Fibroblast of villous mesenchyme (primary cell): Measurements from ENCODE around the gene MUTYH. TPM values are rescaled to one million over a fixed set of nuclear protein-coding genes. Genes with fewer than 3 reads are reported as not detected.
"Not testable (repeated sequence)": the region's sequence is repeated elsewhere in the genome, so short reads cannot be mapped to it uniquely, and the experiment has no call there.

Experiments used
- DNase-seq: peaks from one replicate; pipeline ENCODE4 v3.0.0-alpha.2; 2010; ENCODE audit warnings: low read depth
- H3K4me3 ChIP-seq: 2 replicates; pipeline ENCODE4 v1.5.1; 2011; ENCODE audit warnings: low read depth, mild to moderate bottlenecking, low read length
- total RNA-seq: library from RNA; depleted of rRNA; stranded (reverse); fragments of >200 nt; gene quantifications from 2 replicates; pipeline ENCODE4 v1.2.3, GENCODE V29; 2012
- TF ChIP-seq, protein P1 (sequence below): IDR thresholded peaks from 2 replicates; pipeline ENCODE4 v1.5.1; 2012; ENCODE audit warnings: low read depth, mild to moderate bottlenecking, low read length; ENCODE audit not compliant: insufficient read depth

MUTYH gene
- total RNA-seq: 9.3 and 15.1 TPM in 2 replicates

DNA sequence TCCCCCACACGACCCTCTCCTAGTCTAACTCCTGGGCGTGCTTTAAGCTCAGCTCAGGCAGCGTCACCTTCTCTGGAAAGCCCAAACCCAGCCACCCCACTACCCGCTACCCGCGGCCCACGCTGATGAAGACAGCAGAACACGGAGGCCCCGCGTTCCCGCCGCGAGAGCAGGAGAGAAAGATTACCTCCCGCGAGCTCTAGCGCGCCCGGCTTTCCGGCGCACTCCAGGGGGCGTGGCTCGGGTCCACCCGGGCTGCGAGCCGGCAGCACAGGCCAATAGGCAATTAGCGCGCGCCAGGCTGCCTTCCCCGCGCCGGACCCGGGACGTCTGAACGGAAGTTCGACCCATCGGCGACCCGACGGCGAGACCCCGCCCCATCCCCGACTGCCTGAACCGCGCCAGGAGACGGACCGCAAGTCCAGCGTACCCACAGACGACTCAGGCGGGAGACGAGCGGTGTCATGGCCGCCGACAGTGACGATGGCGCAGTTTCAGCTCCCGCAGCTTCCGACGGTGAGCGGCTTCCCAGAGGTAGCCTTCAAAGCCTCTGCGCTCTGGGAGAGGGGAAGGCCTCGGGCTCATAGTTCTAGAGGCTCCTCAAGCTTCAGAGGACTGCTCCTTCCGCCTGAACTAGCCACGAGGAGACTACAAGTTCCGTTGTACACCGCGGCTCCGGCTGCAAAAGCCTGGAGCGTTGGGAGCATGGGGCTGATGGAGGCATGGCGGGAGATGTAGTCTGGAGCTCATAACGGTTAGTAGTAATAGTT lies at the start of gene MUTYH, which contains the start of gene TOE1:
MUTYH (minus strand) TSS at position 652 of the 770 bp plus-strand sequence. CDS start 5,935 bp downstream, outside the sequence.
TOE1 (plus strand) TSS at position 382 of the 770 bp plus-strand sequence; CDS start at position 465, 83 bp downstream.
- TF ChIP-seq, protein P1, sequence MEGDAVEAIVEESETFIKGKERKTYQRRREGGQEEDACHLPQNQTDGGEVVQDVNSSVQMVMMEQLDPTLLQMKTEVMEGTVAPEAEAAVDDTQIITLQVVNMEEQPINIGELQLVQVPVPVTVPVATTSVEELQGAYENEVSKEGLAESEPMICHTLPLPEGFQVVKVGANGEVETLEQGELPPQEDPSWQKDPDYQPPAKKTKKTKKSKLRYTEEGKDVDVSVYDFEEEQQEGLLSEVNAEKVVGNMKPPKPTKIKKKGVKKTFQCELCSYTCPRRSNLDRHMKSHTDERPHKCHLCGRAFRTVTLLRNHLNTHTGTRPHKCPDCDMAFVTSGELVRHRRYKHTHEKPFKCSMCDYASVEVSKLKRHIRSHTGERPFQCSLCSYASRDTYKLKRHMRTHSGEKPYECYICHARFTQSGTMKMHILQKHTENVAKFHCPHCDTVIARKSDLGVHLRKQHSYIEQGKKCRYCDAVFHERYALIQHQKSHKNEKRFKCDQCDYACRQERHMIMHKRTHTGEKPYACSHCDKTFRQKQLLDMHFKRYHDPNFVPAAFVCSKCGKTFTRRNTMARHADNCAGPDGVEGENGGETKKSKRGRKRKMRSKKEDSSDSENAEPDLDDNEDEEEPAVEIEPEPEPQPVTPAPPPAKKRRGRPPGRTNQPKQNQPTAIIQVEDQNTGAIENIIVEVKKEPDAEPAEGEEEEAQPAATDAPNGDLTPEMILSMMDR: no peak
- H3K4me3 ChIP-seq: peak within 1 kb of the TSS; percentile 93
- DNase-seq: peak; percentile 91

DNA sequence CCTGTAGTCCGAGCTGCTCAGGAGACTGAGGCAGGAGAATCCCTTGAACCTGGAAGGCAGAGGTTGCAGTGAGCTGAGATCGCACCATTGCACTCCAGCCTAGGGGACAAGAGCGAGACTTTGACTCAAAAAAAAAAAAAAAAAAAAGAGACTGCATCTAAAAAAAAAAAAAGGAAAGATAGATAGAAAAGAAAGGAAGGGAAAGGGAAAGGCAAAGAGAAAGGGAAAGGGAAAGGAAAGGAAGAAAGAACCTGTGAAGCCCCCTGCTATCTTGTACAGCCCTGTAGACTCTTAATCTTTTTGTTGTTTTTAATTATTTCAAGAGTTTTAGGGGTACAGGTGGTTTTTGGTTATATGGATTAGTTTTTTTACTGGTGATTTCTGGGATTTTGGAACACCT lies 46.0 kb upstream of the MUTYH start:
- no peak overlapping the region for H3K4me3 ChIP-seq
- TF ChIP-seq, protein P1: no peak
- DNase-seq: no peak

DNA sequence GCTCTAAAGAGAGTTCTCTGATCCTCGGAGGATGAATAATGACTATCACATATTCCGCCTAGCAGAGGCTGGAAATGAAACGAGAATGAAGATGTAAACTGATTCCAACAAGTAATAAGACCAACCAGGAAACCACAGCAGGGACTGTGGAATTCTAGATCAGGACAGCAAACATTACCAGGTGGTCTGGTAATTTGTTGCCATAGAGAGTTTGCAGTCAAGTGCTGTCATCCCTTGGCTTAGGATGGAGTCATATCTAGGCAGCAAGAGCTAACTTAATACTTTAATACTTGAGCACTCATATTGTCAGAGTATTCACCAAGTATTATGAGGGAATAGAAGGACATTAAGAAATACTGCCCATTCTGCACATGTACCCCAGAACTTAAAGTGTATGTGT lies 45.1 kb upstream of the MUTYH start:
- H3K4me3 ChIP-seq: no peak overlapping the region
- TF ChIP-seq, protein P1: no peak
- DNase-seq: no peak

DNA sequence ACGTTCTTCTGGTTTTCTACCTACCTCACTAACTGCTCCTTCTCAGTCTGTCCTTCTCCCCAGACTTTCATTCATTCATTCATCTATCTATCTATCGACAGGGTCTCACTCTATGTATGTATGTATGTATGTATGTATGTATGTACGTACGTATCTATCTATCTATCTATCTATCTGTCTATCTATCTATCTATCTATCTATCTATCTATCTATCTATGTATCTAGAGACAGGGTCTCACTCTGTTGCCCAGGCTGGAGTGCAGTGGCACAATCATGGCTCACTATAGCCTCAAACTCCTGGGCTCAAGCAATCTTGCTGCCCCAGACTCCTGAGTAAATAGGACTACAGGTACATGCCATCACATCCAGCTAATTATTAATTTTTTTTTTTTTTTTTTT lies 44.0 kb upstream of the MUTYH start:
- H3K4me3 ChIP-seq, DNase-seq: not testable (repeated sequence)

DNA sequence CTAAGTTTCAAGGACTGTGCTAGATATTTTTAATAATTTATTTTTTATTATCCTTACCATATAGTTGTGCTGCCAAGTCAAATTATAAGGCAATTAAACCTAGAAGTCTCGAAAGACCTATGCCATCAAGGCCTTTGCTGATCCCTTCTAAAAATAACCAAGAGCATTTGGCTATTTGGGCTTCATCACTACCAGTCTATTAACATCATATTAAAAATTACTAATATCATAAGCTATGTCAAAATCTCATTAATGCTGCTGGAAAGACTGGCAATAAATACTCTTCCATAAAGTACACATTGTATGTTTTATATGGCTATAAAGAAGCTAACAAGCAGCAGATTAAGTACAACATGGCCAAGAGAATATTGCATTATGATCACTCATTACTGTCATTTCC lies 43.0 kb upstream of the MUTYH start:
- no peak overlapping the region for H3K4me3 ChIP-seq
- TF ChIP-seq, protein P1: no peak
- no peak for DNase-seq

DNA sequence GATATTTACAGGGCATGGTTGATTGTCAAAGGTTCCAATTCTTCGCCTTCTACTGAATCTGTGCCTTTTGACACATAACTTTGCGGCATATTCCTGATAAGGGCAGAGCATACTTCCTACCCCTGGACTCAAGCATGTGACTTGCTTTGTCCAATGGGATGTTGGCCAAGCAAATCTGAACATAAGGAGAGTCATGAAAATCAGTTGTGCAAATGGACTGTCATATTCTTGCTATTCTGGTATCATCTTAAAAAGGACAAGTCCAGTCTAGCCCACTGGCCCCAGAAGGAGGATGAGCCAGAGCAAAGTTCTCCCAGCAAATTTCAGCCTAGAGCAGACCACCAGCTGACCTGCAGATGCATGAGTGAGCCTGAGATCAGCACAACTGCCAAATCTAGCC lies 41.0 kb upstream of the MUTYH start:
- no peak for DNase-seq
- no peak overlapping the region for H3K4me3 ChIP-seq
- TF ChIP-seq, protein P1: no peak

DNA sequence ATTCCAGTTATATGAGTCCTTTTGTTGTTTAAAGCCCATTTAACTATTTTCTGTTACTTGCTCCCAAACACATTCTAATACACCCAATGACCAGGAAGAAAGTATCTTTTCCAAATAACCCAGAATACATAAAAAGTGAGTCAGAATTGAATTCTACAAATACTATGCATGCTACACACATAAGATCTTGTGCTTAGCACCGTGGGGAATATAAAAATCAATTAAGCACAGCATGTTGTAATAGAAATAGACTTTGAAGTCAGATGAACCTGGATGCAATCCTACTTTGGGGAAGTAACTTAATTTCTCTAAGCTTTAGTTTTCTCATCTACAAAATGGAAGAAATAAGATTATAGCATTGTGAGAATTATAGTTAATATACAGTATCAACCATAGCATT lies 40.5 kb upstream of the MUTYH start:
- TF ChIP-seq, protein P1: no peak
- no peak overlapping the region for H3K4me3 ChIP-seq
- no peak for DNase-seq
